ENCODE measurements around the gene ADCY7. TPM values are rescaled to one million over a fixed set of nuclear protein-coding genes. Genes with fewer than 3 reads are reported as not detected.

Gene ADCY7
- total and polyA plus RNA-seq, 2 of the 4 experiments (the other 2 are of a cell fraction), result 15.2 to 17.1 TPM

DNA sequence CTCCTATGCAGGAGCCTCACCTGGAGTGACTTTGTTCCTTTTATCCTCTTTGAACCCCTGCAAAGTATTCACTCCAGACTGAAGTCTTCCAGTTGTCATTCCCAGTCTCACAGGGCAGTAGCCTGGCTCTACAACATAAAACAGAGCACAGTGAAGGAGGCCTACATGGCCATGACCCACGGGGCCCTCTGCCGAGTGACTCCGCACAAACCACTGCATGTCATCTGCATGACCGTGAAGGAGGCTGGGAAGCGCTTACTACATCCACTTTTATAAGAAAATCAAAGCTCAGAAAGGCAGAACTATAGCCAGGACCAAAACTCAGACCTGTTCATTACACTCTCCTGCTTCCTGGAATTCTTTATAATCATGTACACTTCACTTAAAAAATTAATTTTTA is 59.9 kb downstream of the ADCY7 start:
- Histone ChIP-seq H3K18ac (ENCODE audit: low read depth, low read length) (no peak overlapping the region), H3K79me1 (ENCODE audit: low read depth in 1 of 2, low read length in 2 of 2) (peaks cover 6 to 11% of the 10 kb centered on the region in 2 experiments; a peak in 2 of 4 replicates), H4K8ac (ENCODE audit: low read depth in 2 of 2, low read length in 2 of 2) (no peak overlapping the region), H4K20me1 (ENCODE audit: insufficient read depth, low read length) (peaks cover 11% of the 10 kb centered on the region), H2AK9ac (replicated peaks; ENCODE audit: low read depth, low read length, poor library complexity) (no peak overlapping the region), H3K27ac (ENCODE audit: insufficient read depth, low read length) (no peak overlapping the region), H3K4me3 (ENCODE audit: insufficient read depth, low read depth, low read length) (no peak overlapping the region), H3K9me3 (ENCODE audit: control insufficient read depth, insufficient read depth, low read length) (no peaks in the 10 kb centered on the region), H2BK5ac (ENCODE audit: low read depth, low read length, poor library complexity, severe bottlenecking) (no peak overlapping the region), H2BK120ac (ENCODE audit: low read depth, low read length) (no peak overlapping the region), H3K9ac (ENCODE audit: low read depth, low read length) (no peak overlapping the region), H3K56ac (ENCODE audit: extremely low read depth, insufficient read depth, low read length) (no peak overlapping the region), H4K91ac (ENCODE audit: insufficient read depth, low read depth, low read length) (no peak overlapping the region), H2BK20ac (ENCODE audit: low read depth, low read length) (no peak overlapping the region), H3K27me3 (ENCODE audit: control insufficient read depth, insufficient read depth, low read length) (no peaks in the 10 kb centered on the region), H3K9me1 (ENCODE audit: insufficient read depth, low read length) (peaks cover 5% of the 10 kb centered on the region; the same call in 1 of the 2 replicates), H3K14ac (replicated peaks; ENCODE audit: low read depth, low read length) (no peak overlapping the region), H2AK5ac (ENCODE audit: low read depth, low read length) (no peak overlapping the region), H3K36me3 (ENCODE audit: control insufficient read depth, insufficient read depth, low read length) (peaks cover 20% of the 10 kb centered on the region), H3K4me2 (ENCODE audit: low read depth, low read length) (no peak overlapping the region), H2AFZ (replicated peaks; ENCODE audit: low read length, poor library complexity) (no peak overlapping the region), H4K5ac (ENCODE audit: low read depth, low read length) (no peak overlapping the region), H3K4ac (ENCODE audit: low read depth, low read length) (no peak overlapping the region), H2BK15ac (ENCODE audit: low read depth, low read length) (no peak overlapping the region), H3K4me1 (ENCODE audit: control insufficient read depth, insufficient read depth, low read length) (peaks cover 3% of the 10 kb centered on the region; the same call in 1 of the 2 replicates), H3K23ac (ENCODE audit: low read depth, low read length) (no peak overlapping the region)
- ChIA-PET POLR2A (ENCODE audit: unreplicated experiment) (no interaction called here), CTCF (interaction anchor here (1.0 to 1.3 kb wide), 3 partner anchors 13 to 342 kb away, joined by 3 to 5 read pairs (median 4); no protein-coding TSS in a partner anchor)
- TF ChIP-seq BHLHE40 (IDR thresholded peaks at IDR 0.05; ENCODE audit: low read depth, low read length) (no peak), SMC3 (IDR thresholded peaks at IDR 0.05; ENCODE audit: low read depth, low read length) (no peak), CHD1 (IDR thresholded peaks at IDR 0.05; ENCODE audit: low read depth, low read length) (no peak)
- TF ChIP-seq, protein P1, sequence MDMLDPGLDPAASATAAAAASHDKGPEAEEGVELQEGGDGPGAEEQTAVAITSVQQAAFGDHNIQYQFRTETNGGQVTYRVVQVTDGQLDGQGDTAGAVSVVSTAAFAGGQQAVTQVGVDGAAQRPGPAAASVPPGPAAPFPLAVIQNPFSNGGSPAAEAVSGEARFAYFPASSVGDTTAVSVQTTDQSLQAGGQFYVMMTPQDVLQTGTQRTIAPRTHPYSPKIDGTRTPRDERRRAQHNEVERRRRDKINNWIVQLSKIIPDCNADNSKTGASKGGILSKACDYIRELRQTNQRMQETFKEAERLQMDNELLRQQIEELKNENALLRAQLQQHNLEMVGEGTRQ (IDR thresholded peaks at IDR 0.05; ENCODE audit: low read depth, low read length), result no peak
- 93% methylated on average over 5 of the region's 5 CpGs; no CpG with 5 or more reads in 1 of the 2 experiments for WGBS, 2 experiments (ENCODE audit: extremely low coverage in 2 of 2, insufficient read length in 1 of 2)
- no TSS peak for BruUV-seq (replicated peaks)
- DNase-seq (no peak), ATAC-seq (ENCODE audit: low read depth) (no peak)
- intact Hi-C loops (cut with micrococcal nuclease), result no loop called here
- dilution Hi-C loops (cut with HindIII; ENCODE audit: low sequenced_read_pairs, unreplicated experiment), result no loop called here
- in situ Hi-C loops (cut with MboI; ENCODE audit: low sequenced_read_pairs), result no loop called here

Data from IMR-90 (cell line).